Neural cell (in vitro differentiated cells): ENCODE data around the gene SEC31A.

Experiments used
- CTCF ChIP-seq: fragments of 450-650 bp; IDR thresholded peaks from 2 replicates; pipeline ENCODE4 v1.5.1; 2014; ENCODE audit warnings: antibody characterized with exemption, mild to moderate bottlenecking, moderate library complexity; ENCODE audit not compliant: poor library complexity, severe bottlenecking
- EP300 ChIP-seq: fragments of 450-650 bp; conservative IDR thresholded peaks from 2 replicates; pipeline ENCODE4 v1.6.1; 2014; ENCODE audit warnings: antibody characterized with exemption, mild to moderate bottlenecking, moderate library complexity; ENCODE audit not compliant: poor library complexity, severe bottlenecking
- EZH2 ChIP-seq: fragments of 200-600, 300-800 bp; shearing (Covaris generic), sonication (generic); IDR thresholded peaks from 2 replicates; pipeline ENCODE4 v1.6.1; 2014; ENCODE audit warnings: antibody characterized with exemption, low read length, borderline replicate concordance, mild to moderate bottlenecking; ENCODE audit not compliant: insufficient read depth, poor library complexity, severe bottlenecking
- POLR2AphosphoS5 ChIP-seq: IDR thresholded peaks from 2 replicates; pipeline ENCODE4 v1.6.1; 2012
- RAD21 ChIP-seq: fragments of 450-650 bp; conservative IDR thresholded peaks from 2 replicates; pipeline ENCODE4 v1.6.1; 2014; ENCODE audit warnings: antibody characterized with exemption, mild to moderate bottlenecking, moderate library complexity
- REST ChIP-seq: IDR thresholded peaks from 2 replicates; pipeline ENCODE4 v1.6.1; 2012; ENCODE audit warnings: borderline replicate concordance
- TAF1 ChIP-seq: IDR thresholded peaks from 2 replicates; pipeline ENCODE4 v1.6.1; 2012; ENCODE audit warnings: low read depth

GRCh38 chr4:82851885-82852750 lies 38.8 kb downstream of the SEC31A start:
- TF ChIP-seq EP300 (no peak), CTCF (peak; percentile 55), EZH2 (no peak), RAD21 (peak; percentile 47), REST (no peak), POLR2AphosphoS5 (no peak), TAF1 (no peak)
